ENCODE results near the gene PAM16. TPM values are rescaled to one million over a fixed set of nuclear protein-coding genes. Genes with fewer than 3 reads are reported as not detected.
"Not testable (repeated sequence)": the region's sequence is repeated elsewhere in the genome, so short reads cannot be mapped to it uniquely, and the experiment has no call there.

Gene PAM16
- total RNA-seq, 1 donor from 2014 or later = 48.6 TPM

GRCh38 chr16:4337540-4338088, 13.5 kb downstream of the PAM16 start:
- intact Hi-C loops (cut with micrococcal nuclease) = no loop called here

- intact Hi-C loops (cut with micrococcal nuclease) = no loop called here
Observed at GRCh38 chr16:4336701-4337539, 14.2 kb downstream of the PAM16 start.

GRCh38 chr16:4334724-4335495, 16.2 kb downstream of the PAM16 start:
- intact Hi-C loops (cut with micrococcal nuclease) = no loop called here

- intact Hi-C loops (cut with micrococcal nuclease) = not testable (repeated sequence)
Observed at GRCh38 chr16:4333714-4334113, 17.4 kb downstream of the PAM16 start.

- intact Hi-C loops (cut with micrococcal nuclease) = no loop called here
Observed at GRCh38 chr16:4333308-4333638, 17.8 kb downstream of the PAM16 start.

GRCh38 chr16:4332623-4333307, 18.4 kb downstream of the PAM16 start:
- intact Hi-C loops (cut with micrococcal nuclease) = no loop called here

- intact Hi-C loops (cut with micrococcal nuclease) = no loop called here
Observed at GRCh38 chr16:4332083-4332482, 19.0 kb downstream of the PAM16 start.

GRCh38 chr16:4330277-4330874, 20.7 kb downstream of the PAM16 start:
- intact Hi-C loops (cut with micrococcal nuclease) = loop anchor here (1.0 kb wide), 2 partner anchors 42 to 347 kb away; no protein-coding TSS in a partner anchor

- intact Hi-C loops (cut with micrococcal nuclease) = no loop called here
Observed at GRCh38 chr16:4328782-4329775, 22.0 kb downstream of the PAM16 start.

GRCh38 chr16:4328046-4328781, 22.9 kb downstream of the PAM16 start:
- intact Hi-C loops (cut with micrococcal nuclease) = no loop called here

GRCh38 chr16:4327386-4328045, 23.6 kb downstream of the PAM16 start:
- intact Hi-C loops (cut with micrococcal nuclease) = no loop called here

GRCh38 chr16:4325253-4325758, 25.8 kb downstream of the PAM16 start:
- intact Hi-C loops (cut with micrococcal nuclease) = no loop called here

GRCh38 chr16:4324492-4325252, 26.4 kb downstream of the PAM16 start:
- intact Hi-C loops (cut with micrococcal nuclease) = no loop called here

- intact Hi-C loops (cut with micrococcal nuclease) = no loop called here
Observed at GRCh38 chr16:4323845-4324488, 27.2 kb downstream of the PAM16 start.

- intact Hi-C loops (cut with micrococcal nuclease) = no loop called here
Observed at GRCh38 chr16:4323071-4323844, 27.9 kb downstream of the PAM16 start.
